Measurements from ENCODE around the gene SOWAHA.
A peak's percentile ranks its signal among the peaks of the same experiment; 100 is the strongest.
"Not testable (repeated sequence)": the region's sequence is repeated elsewhere in the genome, so short reads cannot be mapped to it uniquely, and the experiment has no call there.

The SOWAHA gene

GRCh38 chr5:132777209-132778069, 35.7 kb upstream of the SOWAHA start, which contains the start of gene SEPTIN8:
TSS of gene SEPTIN8 (minus strand) at chr5:132777239. CDS start at chr5:132777137, 102 bp downstream.
- peak; percentile 40 for DNase-seq (ENCODE audit: low spot score)

DNA sequence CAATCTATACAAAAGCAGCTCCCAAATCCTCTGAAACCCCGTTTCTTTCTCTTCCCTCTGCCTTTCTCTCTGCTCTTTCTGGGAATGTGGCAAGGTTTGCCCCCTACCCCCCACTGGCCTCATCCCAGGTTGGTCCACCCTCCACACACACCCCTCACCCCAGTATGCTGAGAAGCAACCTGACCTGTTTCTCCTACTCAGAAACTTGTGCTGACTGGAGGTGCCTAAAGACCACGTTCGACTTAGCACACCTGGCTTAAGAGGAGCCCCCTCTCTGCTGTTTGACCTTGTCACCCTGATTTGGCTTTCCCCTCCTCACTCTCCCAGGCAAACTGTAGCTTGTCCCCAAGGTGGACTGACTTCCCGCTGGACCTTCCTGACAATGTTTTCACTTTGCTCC, 35.0 kb upstream of the SOWAHA start:
- no peak for DNase-seq (ENCODE audit: low spot score)

DNA sequence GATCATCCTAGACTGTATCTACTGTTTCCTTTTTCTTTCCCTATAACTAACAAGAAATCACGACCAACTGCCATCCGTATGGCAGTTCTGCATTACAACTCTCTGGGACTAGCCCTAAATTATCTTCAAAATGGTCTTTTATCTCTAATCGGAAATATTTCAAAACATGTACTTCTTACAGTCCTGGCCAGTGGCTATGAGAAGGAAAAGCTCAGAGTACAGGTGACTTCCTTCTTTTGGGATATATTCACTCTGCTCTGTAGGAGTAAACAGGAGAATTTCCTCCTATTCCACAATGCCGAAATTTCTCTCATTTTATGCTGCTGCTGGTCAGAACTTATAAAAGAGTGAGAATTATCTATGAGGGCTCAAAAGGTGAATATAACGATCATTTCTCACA, 34.2 kb upstream of the SOWAHA start:
- DNase-seq (ENCODE audit: low spot score): no peak

- no peak for DNase-seq (ENCODE audit: low spot score)
Measured at GRCh38 chr5:132779961-132780360, 33.1 kb upstream of the SOWAHA start.

DNA sequence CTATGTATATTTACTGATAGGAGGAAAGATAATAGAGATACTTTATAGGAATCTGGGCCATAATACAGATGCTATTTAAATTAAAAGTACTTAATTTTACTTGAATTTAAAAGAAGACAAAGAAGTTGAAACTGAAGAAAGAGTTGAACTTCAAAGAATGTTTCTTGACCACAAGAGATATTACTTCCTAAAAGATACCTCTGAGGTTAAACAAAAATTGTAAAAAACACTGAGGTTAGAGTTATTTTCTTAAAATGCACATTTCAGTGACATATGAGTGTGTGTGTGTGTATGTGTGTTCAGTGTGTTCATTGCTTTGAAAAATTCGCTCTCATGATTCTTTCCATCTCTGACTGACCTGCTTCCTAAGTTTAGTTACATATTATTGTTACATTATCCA, 32.5 kb upstream of the SOWAHA start:
- DNase-seq (ENCODE audit: low spot score): no peak

- DNase-seq (ENCODE audit: low spot score): no peak
Measured at GRCh38 chr5:132781029-132781428, 32.1 kb upstream of the SOWAHA start.

DNA sequence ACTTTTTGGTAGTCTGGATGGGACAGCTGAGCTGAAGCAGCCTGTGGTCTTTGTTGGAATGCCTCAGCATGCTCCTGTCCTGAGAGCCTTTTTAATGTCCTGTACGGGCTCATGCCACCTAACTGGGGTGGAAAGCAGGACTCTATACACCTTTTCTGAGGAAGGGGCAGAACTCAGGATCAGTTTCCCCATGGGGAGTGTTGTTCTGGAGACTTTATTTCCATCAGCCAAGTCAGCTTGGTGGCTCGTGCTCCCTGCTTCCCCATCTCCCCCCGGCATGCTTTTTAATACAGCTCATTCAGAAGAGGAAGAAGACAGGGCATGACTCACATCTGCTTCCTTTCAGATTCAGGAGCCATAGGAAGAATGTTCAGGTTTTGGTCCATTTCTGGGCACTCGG, 31.0 kb upstream of the SOWAHA start:
- DNase-seq (ENCODE audit: low spot score): no peak

GRCh38 chr5:132785365-132785764, 27.7 kb upstream of the SOWAHA start:
- no peak for DNase-seq (ENCODE audit: low spot score)

DNA sequence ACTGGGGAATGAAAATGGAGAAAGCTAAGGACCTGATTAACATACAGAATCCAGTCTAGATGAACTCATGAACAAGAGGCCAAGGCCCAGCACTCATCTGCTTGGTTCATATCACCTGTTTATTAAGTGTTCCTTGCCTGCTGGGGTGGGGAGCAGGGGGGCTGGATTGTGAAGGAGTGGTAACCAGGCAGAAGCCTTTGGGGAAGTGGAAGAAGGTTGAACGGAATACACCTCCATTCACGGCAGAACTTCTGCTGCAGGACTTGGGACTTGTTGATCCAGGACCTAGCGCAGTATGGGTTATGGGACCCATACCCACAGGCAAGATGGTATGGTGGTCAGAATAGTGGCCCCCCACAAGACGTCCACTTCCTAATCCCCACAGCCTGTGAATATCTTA, 27.2 kb upstream of the SOWAHA start:
- no peak for DNase-seq (ENCODE audit: low spot score)

GRCh38 chr5:132787076-132787475, 26.0 kb upstream of the SOWAHA start:
- no peak for DNase-seq (ENCODE audit: low spot score)

- no peak for DNase-seq (ENCODE audit: low spot score)
Measured at GRCh38 chr5:132788508-132788907, 24.6 kb upstream of the SOWAHA start.

DNA sequence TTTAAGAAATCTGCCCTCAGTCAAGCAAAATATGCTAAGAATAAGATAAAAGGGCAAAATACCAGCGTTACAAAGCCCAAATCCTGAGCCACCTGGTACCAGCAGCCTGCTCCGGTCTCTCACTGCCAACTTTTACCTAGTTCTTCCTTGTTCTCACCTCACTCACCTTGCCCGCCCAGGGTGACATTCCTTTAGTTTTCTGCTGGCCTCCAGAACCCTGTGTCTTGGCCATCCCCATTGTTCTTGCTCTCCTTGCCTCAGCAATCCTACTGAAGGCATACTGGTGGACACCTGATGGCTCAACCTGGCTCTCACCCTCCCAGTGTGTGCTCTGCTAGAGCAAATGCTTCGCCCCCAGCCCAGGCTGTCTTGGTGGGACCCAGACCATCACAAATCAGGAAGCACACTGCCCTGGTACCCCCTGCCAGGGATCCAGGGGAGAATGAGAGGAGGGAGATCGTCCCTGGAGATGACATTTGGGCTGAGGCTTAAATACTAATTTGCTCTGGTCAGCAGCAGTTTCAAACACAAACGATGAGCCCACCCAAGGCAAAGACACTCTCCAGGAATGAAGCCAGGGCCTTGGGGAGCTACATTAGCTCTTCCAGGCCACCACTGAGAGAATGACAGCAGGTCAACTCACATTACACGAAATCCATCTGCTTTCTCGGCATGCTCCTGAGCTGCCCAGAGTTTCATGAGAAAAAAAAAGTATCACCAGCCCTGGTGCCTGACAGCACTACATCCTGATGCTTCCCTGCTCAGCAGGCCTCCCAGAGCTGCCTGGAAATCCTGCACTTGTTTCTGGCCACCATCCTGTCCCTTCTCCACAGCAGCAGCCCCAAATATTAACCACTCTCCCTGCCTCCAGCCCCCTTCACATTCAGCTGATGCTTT, 23.9 kb upstream of the SOWAHA start:
- no peak for DNase-seq (ENCODE audit: low spot score)

GRCh38 chr5:132790201-132790865, 22.8 kb upstream of the SOWAHA start:
- no peak for DNase-seq (ENCODE audit: low spot score)

- DNase-seq (ENCODE audit: low spot score): no peak
Measured at GRCh38 chr5:132791026-132791425, 22.1 kb upstream of the SOWAHA start.

DNA sequence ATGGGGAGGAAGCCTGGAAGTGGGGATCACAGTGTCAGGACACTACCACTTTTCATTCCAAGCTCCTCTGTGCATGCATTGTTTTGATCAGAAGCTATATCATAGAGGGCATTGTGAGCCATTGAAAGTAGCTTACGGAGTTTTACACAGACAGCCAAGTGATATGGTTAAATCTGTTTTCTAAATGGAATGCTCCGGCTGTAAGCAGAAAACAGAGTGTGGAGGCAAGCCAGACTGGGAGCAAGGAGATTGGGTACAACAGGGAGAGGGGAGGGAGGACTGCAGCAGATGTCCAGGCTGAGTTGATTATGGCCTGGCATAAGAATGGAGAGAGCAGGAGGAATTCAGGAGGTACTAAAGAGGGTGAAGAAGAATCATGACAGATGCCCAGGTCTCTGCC, 15.5 kb upstream of the SOWAHA start:
- DNase-seq (ENCODE audit: low spot score): no peak

DNA sequence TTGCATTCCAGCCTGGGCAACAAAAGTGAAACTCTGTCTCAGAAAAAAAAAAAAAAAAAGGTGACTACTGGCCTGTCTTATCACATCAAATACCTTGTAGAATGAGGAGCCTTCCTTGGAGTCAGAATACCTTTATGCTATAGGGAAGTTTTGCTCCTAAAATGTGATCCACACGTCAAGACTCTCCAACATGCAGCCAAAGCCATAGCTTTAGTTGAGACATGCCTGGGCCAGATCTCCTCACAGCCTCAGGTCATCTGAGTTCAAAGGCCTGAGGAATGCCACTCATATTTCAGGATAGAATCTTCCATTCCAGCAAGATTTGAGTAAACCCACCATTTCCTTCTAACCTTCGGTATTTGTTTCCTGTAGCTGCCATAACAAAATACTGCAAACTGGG, 13.7 kb upstream of the SOWAHA start:
- no peak for DNase-seq (ENCODE audit: low spot score)

DNA sequence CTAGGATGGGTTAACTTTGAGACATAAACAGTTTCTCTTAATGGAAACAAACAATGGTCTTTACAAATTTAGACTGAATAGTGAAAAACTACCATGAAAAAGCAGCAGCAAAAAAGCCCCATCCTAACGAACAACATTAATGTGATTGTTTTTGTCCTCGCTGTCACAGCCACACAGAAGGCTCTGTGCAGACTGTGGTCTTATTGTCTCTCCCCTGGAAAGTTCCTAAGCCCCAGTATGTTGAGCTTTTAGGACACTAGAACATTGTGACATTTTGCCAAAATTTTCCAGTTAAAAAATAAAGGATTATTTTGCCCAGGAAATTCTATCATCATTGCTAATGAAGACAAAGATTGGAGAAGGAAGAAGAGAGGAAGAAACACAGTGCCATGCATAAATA, 12.6 kb upstream of the SOWAHA start:
- DNase-seq (ENCODE audit: low spot score): no peak

- DNase-seq (ENCODE audit: low spot score): no peak
Measured at GRCh38 chr5:132802044-132802684, 10.9 kb upstream of the SOWAHA start.

GRCh38 chr5:132802685-132803066, 10.4 kb upstream of the SOWAHA start:
- DNase-seq (ENCODE audit: low spot score): not testable (repeated sequence)

GRCh38 chr5:132804219-132804618, 8.9 kb upstream of the SOWAHA start:
- not testable (repeated sequence) for DNase-seq (ENCODE audit: low spot score)

DNA sequence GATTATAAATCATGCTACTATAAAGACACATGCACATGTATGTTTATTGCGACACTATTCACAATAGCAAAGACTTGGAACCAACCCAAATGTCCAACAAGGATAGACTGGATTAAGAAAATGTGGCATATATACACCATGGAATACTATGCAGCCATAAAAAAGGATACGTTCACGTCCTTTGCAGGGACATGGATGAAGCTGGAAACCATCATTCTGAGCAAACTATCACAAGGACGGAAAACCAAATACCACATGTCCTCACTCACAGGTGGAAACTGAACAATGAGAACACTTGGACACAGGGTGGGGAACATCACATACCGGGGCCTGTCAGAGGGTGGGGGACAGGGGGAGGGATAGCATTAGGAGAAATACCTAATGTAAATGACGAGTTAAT, 7.2 kb upstream of the SOWAHA start:
- not testable (repeated sequence) for DNase-seq (ENCODE audit: low spot score)

GRCh38 chr5:132806804-132807162, 6.3 kb upstream of the SOWAHA start:
- not testable (repeated sequence) for DNase-seq (ENCODE audit: low spot score)

Data from SW480 (cell line).